A673 (cell line): Measurements from ENCODE around the gene PSTPIP1.

ENCODE experiments used
- EZH2 ChIP-seq: fragments of 200-600 bp; sonication (generic); IDR thresholded peaks from 2 replicates; pipeline ENCODE4 v1.6.1; 2017; ENCODE audit warnings: borderline replicate concordance, low read depth, mild to moderate bottlenecking, mixed read lengths, antibody characterized with exemption, low read length; ENCODE audit not compliant: poor library complexity, severe bottlenecking
- TF ChIP-seq, protein P1 (sequence below): fragments of 300-800, 200-600 bp; sonication (generic); conservative IDR thresholded peaks from 2 replicates; pipeline ENCODE4 v1.5.1; 2017; ENCODE audit warnings: low read depth, mild to moderate bottlenecking, antibody characterized with exemption, low read length, moderate library complexity, mixed read lengths

DNA sequence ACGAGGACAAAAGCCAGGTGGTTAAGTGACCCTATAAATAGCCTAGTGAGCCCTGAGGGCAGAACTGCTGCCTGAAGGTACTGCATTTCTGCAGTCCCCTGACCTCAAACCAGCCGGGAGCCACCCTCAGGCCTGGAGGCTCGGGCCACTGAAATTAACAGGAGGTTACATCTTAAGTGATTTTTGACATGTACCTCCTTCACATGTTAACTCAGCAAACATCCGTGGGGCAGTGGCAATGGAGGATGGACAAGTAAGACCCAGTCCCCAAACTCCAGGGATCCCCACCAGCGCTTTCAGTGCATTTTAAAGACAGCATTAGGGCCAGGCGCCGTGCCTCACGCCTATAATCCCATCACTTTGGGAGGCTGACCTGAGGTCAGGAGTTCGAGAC lies 26.2 kb downstream of the PSTPIP1 start:
- TF ChIP-seq, protein P1, sequence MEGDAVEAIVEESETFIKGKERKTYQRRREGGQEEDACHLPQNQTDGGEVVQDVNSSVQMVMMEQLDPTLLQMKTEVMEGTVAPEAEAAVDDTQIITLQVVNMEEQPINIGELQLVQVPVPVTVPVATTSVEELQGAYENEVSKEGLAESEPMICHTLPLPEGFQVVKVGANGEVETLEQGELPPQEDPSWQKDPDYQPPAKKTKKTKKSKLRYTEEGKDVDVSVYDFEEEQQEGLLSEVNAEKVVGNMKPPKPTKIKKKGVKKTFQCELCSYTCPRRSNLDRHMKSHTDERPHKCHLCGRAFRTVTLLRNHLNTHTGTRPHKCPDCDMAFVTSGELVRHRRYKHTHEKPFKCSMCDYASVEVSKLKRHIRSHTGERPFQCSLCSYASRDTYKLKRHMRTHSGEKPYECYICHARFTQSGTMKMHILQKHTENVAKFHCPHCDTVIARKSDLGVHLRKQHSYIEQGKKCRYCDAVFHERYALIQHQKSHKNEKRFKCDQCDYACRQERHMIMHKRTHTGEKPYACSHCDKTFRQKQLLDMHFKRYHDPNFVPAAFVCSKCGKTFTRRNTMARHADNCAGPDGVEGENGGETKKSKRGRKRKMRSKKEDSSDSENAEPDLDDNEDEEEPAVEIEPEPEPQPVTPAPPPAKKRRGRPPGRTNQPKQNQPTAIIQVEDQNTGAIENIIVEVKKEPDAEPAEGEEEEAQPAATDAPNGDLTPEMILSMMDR = no peak
- no peak for TF ChIP-seq EZH2
